ENCODE measurements around the gene MAPK11. TPM values are rescaled to one million over a fixed set of nuclear protein-coding genes. Genes with fewer than 3 reads are reported as not detected.

The MAPK11 gene
- polyA plus RNA-seq, 1 donor (not counting 4 experiments of a cell fraction or from before 2014, with no cell fraction given): 4.6 TPM

DNA sequence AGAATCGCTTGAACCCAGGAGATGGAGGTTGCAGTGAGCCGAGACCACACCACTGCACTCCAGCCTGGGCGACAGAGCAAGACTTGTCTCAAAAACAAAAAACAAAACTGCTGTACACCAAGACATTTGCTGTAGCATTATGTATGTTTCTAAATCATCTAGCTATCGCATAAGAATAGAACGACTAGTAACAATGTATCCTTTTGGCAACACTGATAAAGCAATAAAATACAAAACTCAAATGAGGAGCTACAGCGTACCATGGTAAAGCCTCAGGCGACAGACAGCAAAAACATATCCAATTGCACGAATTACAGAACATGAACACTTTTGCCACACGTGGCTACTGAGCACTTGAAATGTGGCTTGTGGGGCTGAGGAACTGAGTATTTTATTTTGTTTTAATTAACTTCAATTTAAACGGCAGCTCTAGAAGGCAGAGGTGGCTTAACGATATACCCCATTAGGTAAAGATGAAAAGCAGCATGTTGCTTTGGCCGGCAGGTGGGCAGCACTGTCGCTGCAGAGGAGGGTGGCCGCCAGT lies 27.7 kb downstream of the MAPK11 start:
- Histone ChIP-seq H3K9me3 (ENCODE audit: control insufficient read depth, low read depth, low read length) (no peaks in the 10 kb centered on the region), H3K36me3 (ENCODE audit: control insufficient read depth in 2 of 2, extremely low read depth in 1 of 2, insufficient read depth in 2 of 2, low read length in 2 of 2) (peaks cover 11 to 15% of the 10 kb centered on the region in 2 experiments), H3K79me2 (ENCODE audit: control insufficient read depth, insufficient read depth, low read length) (peaks cover 67% of the 10 kb centered on the region), H2AFZ (ENCODE audit: control insufficient read depth, low read length) (no peak overlapping the region), H3K4me1 (ENCODE audit: control insufficient read depth, extremely low read depth, insufficient read depth, low read length) (peaks cover 20% of the 10 kb centered on the region), H3K9me1 (ENCODE audit: control insufficient read depth, extremely low read depth, insufficient read depth, low read length) (no peaks in the 10 kb centered on the region), H3K27me3 (ENCODE audit: control insufficient read depth, extremely low read depth, insufficient read depth, low read length) (no peaks in the 10 kb centered on the region), H3K27ac (ENCODE audit: control insufficient read depth, insufficient read depth, low read length) (no peak overlapping the region), H3K4me2 (ENCODE audit: control insufficient read depth, extremely low read depth, insufficient read depth, low read depth, low read length) (peak overlapping the region; percentile 88), H3K9ac (ENCODE audit: control insufficient read depth, extremely low read depth, insufficient read depth, low read length) (peak overlapping the region; percentile 34), H3K4me3 (ENCODE audit: control insufficient read depth in 2 of 3, extremely low read depth in 1 of 3, insufficient read depth in 2 of 3, low read depth in 1 of 3, low read length in 3 of 3) (peak overlapping the region; percentile 69 to 95 (median 84)), H4K20me1 (ENCODE audit: control insufficient read depth, extremely low read depth, insufficient read depth, low read length) (peaks cover 7% of the 10 kb centered on the region)
- no peak for DNase-seq (ENCODE audit: low read depth, low spot score)
- TF ChIP-seq EZH2 (IDR thresholded peaks at IDR 0.05; ENCODE audit: low read length): no peak
- dilution Hi-C loops (cut with MboI; ENCODE audit: extremely low pct_ligation_motif_present, low sequenced_read_pairs): no loop called here
- no peak for FAIRE-seq

GRCh38 chr22:50238755-50239154 lies 31.4 kb downstream of the MAPK11 start:
- Histone ChIP-seq H3K4me3 (ENCODE audit: control insufficient read depth in 2 of 3, extremely low read depth in 1 of 3, insufficient read depth in 2 of 3, low read depth in 1 of 3, low read length in 3 of 3) (no peak overlapping the region), H3K9me1 (ENCODE audit: control insufficient read depth, extremely low read depth, insufficient read depth, low read length) (no peaks in the 10 kb centered on the region), H3K79me2 (ENCODE audit: control insufficient read depth, insufficient read depth, low read length) (peaks cover 73% of the 10 kb centered on the region), H3K4me1 (ENCODE audit: control insufficient read depth, extremely low read depth, insufficient read depth, low read length) (peaks cover 14% of the 10 kb centered on the region), H3K36me3 (ENCODE audit: control insufficient read depth in 2 of 2, extremely low read depth in 1 of 2, insufficient read depth in 2 of 2, low read length in 2 of 2) (peaks cover 5 to 16% of the 10 kb centered on the region in 2 experiments), H3K9ac (ENCODE audit: control insufficient read depth, extremely low read depth, insufficient read depth, low read length) (no peak overlapping the region), H3K27me3 (ENCODE audit: control insufficient read depth, extremely low read depth, insufficient read depth, low read length) (no peaks in the 10 kb centered on the region), H4K20me1 (ENCODE audit: control insufficient read depth, extremely low read depth, insufficient read depth, low read length) (peaks cover 14% of the 10 kb centered on the region), H2AFZ (ENCODE audit: control insufficient read depth, low read length) (no peak overlapping the region), H3K27ac (ENCODE audit: control insufficient read depth, insufficient read depth, low read length) (no peak overlapping the region), H3K9me3 (ENCODE audit: control insufficient read depth, low read depth, low read length) (peaks cover 2% of the 10 kb centered on the region), H3K4me2 (ENCODE audit: control insufficient read depth, extremely low read depth, insufficient read depth, low read depth, low read length) (no peak overlapping the region)
- dilution Hi-C loops (cut with MboI; ENCODE audit: extremely low pct_ligation_motif_present, low sequenced_read_pairs): no loop called here
- DNase-seq (ENCODE audit: low read depth, low spot score) (no peak), FAIRE-seq (no peak)
- TF ChIP-seq, protein P1, sequence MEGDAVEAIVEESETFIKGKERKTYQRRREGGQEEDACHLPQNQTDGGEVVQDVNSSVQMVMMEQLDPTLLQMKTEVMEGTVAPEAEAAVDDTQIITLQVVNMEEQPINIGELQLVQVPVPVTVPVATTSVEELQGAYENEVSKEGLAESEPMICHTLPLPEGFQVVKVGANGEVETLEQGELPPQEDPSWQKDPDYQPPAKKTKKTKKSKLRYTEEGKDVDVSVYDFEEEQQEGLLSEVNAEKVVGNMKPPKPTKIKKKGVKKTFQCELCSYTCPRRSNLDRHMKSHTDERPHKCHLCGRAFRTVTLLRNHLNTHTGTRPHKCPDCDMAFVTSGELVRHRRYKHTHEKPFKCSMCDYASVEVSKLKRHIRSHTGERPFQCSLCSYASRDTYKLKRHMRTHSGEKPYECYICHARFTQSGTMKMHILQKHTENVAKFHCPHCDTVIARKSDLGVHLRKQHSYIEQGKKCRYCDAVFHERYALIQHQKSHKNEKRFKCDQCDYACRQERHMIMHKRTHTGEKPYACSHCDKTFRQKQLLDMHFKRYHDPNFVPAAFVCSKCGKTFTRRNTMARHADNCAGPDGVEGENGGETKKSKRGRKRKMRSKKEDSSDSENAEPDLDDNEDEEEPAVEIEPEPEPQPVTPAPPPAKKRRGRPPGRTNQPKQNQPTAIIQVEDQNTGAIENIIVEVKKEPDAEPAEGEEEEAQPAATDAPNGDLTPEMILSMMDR (optimal IDR thresholded peaks at IDR 0.05 in 1 of 3, IDR thresholded peaks at IDR 0.05 in 1 of 3, conservative IDR thresholded peaks at IDR 0.05 in 1 of 3; ENCODE audit: extremely low read depth in 1 of 3, insufficient read depth in 2 of 3, low read length in 3 of 3): no peak
- TF ChIP-seq EZH2 (IDR thresholded peaks at IDR 0.05; ENCODE audit: low read length): no peak

Data from keratinocyte (primary cell).